DMS79 (cell line): ENCODE measurements around the gene GABRR1.

Experiments used
- DNase-seq: peaks from one replicate; lab custom pipeline; 2025; lab: John Stamatoyannopoulos, UW

The GABRR1 gene

GRCh38 chr6:89215391-89215790 is 1.8 kb downstream of the GABRR1 start:
- DNase-seq, result no peak

GRCh38 chr6:89214197-89214596 is 3.0 kb downstream of the GABRR1 start:
- no peak for DNase-seq

DNA sequence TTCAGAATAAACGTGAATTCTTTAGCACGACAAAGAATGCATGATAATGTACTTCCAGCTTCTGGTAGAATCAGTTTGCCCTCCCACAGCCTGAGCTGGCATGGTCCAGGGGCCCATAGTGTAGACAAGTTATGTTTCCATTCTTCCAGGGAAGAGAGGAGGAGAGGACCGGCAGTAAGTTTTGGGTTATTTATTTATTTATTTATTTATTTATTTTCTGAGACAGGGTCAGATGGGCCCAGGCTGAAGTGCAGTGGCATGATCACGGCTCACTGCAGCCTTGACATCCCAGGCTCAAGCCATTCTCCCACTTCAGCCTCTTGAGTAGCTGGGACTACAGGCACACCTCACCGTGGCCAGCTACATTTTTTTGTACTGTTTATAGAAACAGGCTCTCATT is 4.7 kb downstream of the GABRR1 start:
- no peak for DNase-seq

- no peak for DNase-seq
These were observed 7.7 kb downstream of the GABRR1 start for GRCh38 chr6:89209457-89209856.

- DNase-seq, result no peak
These were observed 8.6 kb downstream of the GABRR1 start for GRCh38 chr6:89208551-89208950.

DNA sequence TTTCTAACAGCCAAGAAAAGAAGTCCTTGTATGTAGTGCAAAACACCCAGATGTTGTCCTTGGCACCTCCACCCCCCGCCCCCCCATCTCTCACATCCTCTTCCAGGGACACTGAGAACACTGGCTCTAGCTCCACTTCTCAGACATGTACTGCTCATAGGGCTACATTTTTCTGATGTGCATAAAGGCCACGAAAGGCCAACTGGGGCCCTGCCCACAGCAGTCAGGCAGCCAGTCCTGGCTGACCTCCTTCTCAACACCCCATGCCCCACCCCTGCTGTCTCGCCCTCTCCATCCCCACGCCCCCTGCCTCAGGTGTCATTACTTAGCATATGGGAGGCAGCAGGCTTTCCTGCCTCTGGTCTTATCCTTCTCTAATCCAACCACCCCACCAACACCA is 11.3 kb downstream of the GABRR1 start:
- DNase-seq, result no peak

GRCh38 chr6:89204096-89204495 is 13.1 kb downstream of the GABRR1 start:
- DNase-seq, result no peak

DNA sequence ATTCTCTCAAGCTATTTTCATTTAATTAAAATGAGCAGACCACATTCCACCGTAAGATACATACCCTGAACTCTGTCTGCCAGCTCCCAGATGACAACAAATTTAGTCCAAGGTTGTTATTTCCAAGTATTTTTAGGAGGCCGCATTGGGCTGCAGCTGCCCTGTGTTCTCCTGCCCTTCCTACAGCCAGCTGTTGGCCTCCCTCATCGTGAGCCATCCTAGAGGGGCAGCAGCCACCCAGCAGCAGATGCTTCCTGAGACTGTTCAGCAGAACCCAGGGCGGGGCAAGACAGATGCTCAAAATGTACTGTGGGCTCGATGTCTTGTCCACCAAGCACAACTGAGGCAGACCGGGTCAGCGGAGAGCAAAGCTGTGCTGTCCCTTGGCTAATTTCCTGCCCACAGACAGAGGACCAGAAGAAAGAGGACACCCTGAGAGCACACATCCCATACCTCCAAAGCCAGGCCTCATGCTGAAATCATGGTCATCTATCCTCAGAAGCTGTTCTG is 16.4 kb downstream of the GABRR1 start:
- no peak for DNase-seq

GRCh38 chr6:89199579-89199978 is 17.6 kb downstream of the GABRR1 start:
- DNase-seq, result no peak

GRCh38 chr6:89198235-89198634 is 18.9 kb downstream of the GABRR1 start:
- DNase-seq, result no peak

DNA sequence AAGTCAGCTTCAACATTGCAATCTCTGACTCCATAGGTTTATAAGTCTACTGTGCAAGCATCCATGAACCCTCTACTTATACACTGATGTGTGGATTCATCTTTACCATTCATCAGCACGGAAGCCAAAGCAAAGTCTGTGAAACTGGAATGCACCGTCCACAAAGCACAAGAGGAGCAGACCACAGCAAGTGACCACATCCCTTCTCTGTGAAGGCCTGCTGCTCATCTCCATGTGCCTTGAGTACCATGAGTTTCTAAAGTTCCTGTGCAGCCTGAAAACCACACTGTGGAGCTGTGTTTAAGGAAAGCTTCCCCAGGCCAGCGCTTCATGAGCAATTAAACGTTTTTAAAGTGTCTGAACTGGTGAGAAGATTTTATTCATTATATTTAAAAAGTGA is 20.0 kb downstream of the GABRR1 start:
- no peak for DNase-seq

- DNase-seq, result no peak
These were observed 22.6 kb downstream of the GABRR1 start for GRCh38 chr6:89194559-89194958.

DNA sequence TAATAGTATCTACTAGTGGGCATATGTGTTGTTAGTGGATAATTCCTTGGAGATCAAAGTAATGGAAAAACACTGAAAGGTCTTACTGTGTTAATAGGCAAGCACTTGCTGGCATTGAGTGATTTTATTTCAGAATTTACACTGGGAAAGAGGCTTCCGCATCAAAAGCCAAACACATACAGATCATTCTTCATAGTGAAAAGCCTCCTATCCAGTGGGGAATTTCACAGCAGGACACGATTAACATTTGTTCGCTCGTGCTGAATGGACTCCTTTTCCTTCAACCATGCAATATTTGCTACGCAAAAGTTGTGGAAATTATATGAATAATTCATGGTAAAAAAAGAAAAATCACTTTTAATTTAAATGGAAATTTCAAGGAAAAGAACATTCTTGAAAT is 26.4 kb downstream of the GABRR1 start:
- no peak for DNase-seq

DNA sequence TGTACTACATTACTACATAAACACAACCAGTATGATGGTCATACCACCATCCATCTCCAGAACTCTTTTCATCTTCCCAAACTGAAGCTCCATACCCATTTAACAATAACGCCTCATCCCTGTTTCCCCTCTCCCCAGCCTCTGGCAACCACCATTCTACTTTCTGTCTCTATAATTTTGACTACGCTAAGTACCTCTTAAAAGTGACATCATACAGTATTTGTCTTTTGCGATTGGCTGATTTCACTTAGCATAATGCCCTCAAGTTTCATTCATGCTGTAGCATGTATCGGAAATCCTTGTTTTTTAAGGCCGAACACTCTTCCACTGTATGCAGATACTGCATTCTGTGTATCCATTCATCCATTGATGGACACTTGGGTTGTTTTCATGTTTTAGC is 29.7 kb downstream of the GABRR1 start:
- DNase-seq, result no peak

GRCh38 chr6:89186762-89187161 is 30.4 kb downstream of the GABRR1 start:
- DNase-seq, result no peak

DNA sequence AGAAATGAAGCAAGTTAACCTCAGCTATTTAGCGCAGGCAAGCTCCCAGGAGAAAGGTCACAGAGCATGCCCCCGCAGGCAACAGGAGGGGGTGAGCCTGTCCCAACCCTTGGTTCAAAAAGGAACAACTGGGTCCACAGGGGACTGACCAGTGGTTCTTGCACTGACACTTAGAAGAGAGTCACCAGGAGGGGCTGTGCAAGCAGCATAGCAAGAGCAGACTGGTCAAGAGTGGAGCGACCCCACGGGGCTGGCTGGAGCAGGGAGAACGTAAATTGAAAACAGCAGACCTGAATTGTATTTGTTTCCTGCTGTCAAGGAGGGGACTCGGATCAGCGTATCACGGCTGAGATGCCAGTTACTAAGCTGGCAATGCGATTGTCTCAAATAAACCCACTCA is 32.8 kb downstream of the GABRR1 start:
- no peak for DNase-seq

DNA sequence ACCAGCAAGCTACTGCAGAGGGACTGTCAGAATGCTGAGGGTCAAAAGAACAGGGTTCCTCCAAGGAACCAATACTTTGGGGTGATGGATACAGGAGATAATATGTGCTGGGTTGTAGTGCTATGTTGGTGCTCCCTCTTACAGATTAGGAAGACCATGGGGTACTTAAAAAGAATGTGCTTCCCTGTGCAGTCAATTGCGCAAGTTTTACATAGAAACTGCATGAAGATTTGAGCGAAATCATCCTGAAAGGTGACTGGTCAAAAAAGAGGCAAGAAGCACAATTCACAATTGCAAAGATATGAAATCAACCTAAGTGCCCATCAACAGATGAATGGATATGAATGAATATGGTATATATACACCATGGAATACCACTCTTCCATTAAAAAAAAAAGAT is 33.9 kb downstream of the GABRR1 start:
- DNase-seq, result no peak

DNA sequence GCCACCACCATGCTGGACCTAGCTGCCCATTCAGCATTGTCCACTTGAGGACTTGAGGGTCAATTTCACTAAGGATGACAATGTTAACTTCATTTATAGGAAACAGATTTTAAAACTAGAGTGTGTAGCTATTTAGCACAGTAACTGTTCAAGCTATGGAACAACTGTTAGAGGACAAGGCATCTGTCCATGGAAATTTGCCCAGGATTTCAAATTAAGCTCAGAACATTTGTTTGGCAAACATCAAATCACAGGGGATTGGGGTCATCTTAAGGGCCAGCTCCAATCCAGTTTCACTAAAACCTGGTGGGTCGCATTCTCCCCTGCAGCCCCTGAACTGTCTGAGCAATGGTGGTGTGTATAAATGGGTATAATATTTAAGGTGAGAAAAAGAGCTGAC is 36.2 kb downstream of the GABRR1 start:
- no peak for DNase-seq

- DNase-seq, result no peak
These were observed 37.0 kb downstream of the GABRR1 start for GRCh38 chr6:89180112-89180511.

GRCh38 chr6:89173634-89174033 is 43.5 kb downstream of the GABRR1 start:
- no peak for DNase-seq

GRCh38 chr6:89172131-89172530 is 45.0 kb downstream of the GABRR1 start:
- no peak for DNase-seq

DNA sequence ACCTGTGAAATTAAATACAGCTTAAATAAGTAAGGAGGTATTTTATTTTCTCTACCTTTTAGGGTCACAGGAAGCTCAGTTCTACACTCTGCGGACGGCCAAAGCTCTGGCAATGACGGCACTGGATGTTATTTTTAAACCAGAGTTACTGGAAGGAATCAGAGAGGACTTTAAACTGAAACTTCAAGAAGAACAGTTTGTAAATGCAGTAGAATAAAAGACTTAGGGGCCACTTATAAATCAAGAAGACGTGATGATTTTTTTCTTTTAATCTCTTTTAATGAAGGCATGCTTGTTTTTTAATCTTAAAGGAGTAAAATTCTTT is 55.1 kb downstream of the GABRR1 start:
- DNase-seq, result no peak

DNA sequence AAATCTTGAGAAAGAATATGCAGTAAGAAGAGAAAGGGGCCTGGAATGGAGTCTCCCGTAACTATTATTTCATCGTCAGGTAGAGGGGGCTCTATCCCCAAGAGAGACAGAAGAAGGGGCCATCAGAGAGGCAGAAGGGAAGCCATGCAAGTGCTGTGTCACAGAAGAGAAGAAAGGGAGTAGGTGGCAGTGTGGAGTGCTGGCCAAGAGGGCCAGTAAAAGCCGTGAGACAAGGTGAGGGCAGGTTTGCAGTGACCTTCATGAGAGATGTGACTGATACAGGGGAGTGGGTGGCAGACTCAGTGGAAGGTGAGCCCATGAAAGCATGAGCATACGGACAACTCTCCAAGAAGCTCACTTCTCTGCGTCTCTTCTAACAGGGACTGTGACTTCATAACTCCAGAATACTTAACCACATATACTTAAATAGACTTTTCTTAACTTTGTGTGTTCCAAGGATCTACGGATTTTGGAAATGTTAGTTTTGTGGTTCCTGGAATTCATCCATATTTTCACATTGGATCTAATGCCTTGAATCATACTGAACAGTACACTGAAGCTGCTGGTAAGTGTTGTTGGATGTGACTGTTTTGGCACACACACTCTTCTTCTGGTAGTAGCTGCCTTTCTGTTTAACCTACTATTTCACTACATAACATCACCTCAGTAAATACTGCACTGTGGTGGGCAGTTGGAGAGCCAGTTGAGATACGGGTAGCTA is 55.7 kb downstream of the GABRR1 start:
- no peak for DNase-seq

DNA sequence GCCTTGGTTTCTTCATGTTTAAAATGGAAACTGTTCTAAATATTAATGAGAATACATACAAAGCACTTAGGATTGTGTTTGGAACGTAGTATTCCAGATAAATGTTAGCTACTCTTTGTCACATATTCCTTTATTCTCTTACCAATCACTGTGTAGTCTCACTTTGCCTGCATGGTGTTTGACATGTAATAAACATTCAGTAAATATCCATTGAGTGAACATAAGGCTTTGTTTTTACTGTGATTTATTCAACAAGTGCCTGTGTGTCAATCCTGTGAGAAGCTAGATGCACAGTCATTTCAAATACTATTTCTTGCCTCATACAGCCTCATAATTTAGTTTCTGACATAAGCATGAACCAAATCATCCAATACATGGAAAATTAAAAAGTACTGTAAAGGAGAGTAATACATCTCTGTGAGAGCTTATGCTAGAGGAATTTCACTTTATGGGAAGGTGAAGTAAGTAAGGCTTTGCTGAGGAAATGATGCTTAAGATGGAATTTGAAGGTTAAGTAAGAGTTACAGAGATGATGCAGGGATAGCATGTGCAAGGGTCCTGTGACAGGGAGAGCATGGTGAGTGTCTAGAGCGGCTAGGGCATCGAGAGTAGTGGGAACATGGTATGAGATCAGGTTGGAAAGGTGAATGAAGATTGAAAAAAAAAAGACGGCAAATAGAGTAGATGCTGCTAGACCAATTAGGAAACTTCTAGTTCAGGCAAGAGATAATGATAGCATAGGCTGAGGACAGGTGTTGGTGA is 56.6 kb downstream of the GABRR1 start:
- DNase-seq, result no peak
